Retina (tissue), 1 donor: Measurements from ENCODE around the gene WDR7.
A peak's percentile ranks its signal among the peaks of the same experiment; 100 is the strongest.

Experiments
- DNase-seq: peaks from one replicate; pipeline ENCODE4 v3.0.0-alpha.2; 2016

WDR7 gene

DNA sequence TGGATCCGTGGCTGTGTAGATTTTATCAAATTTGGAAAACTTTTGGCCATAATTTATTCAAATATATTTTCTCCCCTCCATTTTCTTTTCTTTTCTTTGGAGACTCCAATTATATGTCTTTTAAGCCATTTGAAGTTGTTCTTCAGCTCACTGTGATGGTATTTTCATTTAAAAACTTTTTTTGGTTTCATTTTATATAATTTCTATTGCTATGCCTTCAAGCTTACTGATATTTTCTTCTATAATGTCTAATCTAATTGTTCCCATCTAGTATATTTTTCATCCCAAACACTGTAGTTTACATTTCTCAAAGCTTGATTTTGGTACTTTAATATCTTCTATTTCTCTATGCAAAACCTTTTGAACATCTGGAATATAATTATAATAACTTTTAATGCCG lies 72.5 kb downstream of the WDR7 start:
- no peak for DNase-seq

DNA sequence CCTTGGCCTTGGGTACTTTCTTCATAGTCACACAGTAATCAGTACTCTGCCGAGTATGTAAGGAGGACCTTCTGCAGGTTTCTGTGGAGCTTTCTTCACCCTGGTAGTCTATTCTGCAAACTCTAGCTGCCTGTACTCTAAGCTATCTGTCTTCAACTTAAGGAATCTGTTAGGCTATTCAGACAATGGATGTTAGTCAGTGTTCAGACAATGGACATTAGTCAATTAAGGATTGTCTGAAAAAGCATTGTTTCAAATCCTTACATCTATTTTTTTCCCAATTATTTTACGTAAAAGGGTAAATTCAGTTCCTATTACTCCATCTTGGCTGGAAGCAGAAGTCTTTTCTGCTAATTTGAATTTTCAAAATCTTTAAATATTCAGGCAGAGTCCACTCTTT lies 75.7 kb downstream of the WDR7 start:
- no peak for DNase-seq

DNA sequence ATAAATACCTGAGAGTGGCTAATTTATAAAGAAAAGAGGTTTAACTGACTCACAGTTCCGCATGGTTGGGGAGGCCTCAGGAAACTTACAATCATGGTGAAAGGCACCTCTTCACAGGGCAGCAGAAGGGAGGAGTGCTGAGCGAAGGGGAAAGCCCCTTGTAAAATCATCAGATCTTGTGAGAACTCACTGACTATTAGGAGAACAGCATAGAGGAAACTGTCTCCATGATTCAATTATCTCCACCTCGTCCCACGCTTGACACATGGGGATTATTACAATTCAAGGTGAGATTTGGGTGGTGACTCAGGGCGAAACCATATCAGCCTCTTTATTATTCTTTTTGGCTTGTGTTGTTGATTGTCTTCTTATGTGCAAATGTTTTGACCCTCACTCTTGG lies 76.2 kb downstream of the WDR7 start:
- no peak for DNase-seq

DNA sequence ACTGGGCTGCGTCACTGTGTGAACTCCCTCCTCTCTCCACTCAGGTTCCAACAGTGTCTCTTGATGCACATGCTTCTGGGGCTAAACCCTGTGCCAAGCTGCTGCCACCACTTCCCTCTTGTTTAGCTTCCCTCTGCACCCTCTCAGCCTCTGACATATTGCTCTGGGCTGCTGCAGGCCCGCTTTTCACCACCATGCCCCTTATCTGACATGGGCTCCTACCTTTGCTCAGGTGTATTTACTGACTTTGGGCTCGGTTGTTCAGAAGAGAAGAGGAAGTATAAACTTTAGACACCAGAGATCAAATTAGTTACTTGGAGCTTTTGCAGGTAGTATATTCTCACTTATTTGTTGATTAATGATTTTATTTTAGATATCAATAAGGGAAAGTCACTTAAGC lies 77.6 kb downstream of the WDR7 start:
- DNase-seq, result no peak

DNA sequence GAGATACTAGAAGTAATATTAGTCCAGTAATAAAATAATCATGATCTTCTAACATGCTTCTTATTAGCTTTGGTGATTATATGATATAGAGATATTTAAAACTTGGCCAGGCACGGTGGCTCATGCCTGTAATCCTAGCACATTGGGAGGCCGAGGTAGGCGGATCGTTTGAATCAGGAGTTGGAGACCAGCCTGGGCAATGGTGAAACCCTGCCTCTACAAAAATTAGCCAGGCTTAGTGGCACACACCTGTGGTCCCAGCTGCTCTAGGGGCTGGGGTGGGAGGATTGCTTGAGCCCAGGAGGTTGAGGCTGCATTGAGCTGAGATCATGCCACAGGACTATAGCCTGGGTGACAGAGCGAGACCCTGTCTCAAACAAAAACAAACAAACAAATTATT lies 87.0 kb downstream of the WDR7 start:
- DNase-seq, result no peak

DNA sequence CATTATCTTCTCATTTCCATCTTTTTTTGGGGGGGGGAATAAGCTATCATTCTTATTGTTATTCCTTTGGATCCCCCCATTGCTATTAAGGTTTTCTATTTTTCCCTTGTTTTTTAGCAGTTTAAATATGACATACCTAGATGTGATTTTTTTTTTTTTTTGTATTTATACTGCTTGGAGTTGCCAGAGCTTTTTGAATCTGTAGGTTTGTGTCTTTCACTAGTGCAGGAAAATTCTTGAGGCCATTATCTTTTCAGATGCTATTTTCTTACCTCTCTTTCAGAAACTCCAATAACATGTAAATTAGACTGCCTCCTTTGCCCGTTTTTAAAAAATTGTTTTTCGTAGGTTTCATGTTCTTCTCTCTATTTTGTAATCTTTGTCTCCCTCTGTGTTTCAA lies 88.6 kb downstream of the WDR7 start:
- DNase-seq, result no peak

DNA sequence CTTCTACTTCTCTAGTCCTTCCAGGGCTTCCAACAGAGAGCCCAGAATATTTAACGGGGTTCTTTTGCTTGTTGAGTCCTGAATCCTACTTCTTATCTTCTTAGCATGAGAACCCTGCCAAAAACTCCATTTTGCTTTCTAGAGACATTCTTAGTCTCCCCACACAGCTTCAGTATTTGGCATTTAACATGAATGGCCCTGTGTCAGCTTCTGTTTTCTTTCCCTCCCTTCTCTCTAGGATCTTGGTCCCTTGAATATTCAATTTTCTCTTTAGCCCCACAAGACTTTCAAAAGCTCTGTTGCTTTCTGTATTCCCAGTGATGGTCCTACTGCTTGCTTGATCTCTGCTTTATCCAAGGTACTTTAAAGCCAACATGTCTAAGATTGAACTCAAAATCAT lies 89.5 kb downstream of the WDR7 start:
- DNase-seq, result no peak

DNA sequence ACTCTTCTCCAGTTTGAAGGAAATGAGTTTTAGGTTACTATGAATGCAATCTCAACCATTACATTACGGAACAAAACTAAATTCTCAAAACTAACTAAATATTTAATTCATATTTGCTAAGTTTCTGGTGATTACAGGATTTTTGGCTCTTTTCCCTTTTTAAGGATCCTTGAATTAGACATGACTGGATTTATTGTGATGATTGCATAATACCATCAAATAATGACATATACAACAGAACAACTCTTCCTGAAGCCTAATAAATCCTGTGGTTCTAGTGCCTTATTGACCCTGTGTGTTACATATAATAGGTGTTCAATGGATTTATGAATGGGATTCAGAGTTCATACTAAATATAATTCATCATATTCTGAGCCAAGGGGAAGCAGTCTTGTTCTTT lies 90.5 kb downstream of the WDR7 start:
- DNase-seq, result no peak

DNA sequence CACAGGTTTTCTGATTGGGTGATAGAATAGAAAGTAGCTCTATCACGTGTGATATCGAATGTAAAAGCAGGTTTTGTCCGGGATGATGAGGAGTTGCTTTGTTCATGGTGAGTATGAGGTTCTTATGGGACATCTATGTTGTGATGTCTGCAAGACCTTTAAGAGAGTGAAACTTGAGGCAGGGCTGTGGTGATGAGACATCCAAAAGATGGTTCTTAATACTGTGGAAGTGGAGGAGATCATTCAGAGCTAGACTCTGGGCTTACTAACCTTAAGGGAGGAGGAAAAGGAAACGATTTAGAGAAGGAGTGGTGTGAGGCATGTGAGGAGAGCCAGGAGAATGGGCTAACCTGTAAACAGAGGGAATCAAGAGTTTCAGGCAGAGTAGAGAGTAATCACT lies 92.0 kb downstream of the WDR7 start:
- no peak for DNase-seq

DNA sequence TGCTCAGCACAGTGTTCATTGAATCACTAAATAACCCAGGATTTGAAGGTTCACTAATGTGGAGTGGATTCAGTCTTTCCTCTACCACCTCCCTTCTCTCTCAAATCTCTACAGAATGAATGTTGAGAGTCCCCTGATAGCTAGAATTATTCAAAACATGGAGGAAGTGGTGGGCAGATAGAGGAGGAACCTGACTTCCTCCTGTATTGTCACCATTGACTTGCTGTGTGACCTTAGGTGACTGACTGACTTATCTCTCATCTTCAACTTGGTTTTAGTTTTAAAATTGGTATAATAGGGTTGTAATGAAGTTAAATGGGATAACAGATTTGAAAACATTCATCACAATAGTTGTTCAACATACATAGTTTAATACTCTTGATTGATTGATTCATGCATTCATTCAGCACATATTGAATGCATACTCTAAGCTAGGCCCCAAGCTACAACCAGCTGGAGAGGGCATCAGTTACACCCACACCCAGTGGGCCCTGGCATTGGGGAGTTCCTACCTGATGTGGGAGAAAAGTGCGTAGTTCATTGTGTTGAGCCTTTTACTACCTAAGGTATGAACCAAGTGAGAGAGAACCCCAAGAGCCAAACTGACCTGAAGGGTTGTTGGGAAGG lies 96.0 kb downstream of the WDR7 start:
- DNase-seq, result no peak

DNA sequence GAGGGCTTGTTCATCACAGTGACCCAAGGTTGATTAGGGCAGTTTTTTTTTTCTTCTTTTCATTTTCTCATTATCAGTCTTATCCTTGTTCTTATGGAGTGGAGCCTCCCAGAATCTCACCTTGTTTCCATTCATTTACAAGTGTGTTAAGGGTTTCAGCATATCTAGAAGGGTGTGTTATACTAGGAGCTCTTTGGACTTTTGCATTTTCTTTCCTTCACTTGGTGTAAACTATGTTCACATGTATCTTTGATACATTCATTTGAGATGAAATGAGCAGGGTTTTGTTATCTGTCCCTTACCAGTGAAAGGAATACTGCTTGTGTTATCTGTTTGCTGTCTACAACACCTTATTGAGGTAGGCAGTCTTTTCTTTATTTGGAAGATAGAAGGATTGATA lies 96.7 kb downstream of the WDR7 start:
- no peak for DNase-seq

DNA sequence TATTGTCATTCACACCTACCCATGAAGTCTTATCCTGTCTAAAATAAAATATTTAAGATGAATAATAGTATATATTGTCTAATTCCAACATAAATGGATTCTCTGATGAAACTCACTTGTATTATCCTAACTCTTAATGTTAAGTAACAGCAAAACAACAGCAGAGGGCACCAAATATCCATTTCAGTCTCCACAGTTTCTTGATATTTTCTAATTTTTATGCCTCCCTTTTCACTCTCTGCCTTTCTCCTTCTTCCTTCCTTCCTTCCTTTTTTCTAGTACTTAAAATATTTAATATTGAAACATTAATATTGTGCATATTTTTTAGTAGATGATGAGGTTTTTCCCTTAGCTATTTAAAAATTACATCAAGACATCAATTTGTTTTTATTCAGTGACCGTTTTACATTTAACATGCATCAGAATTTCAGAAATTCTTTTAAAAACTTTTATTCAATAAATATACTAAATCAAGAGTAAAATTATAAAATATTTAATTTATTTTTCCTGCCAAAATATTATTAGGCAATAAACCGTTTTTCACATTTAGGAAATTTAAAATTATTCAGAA lies 97.6 kb downstream of the WDR7 start:
- peak; percentile 8 for DNase-seq

DNA sequence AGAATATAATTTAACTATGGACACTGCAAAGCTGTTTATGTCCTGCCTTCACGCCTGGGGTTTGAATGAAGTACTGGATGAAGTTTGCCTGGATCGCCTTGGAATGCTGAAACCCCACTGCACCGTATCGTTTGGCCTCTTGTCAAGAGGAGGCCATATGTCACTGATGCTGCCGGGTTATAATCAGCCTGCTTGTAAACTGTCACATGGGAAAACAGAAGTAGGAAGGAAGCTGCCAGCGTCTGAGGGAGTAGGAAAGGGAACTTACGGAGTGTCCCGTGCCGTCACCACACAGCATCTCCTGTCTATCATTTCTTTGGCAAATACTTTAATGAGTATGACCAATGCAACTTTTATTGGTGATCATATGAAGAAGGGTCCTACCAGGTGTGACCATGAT lies 105.8 kb downstream of the WDR7 start:
- DNase-seq, result peak; percentile 23

DNA sequence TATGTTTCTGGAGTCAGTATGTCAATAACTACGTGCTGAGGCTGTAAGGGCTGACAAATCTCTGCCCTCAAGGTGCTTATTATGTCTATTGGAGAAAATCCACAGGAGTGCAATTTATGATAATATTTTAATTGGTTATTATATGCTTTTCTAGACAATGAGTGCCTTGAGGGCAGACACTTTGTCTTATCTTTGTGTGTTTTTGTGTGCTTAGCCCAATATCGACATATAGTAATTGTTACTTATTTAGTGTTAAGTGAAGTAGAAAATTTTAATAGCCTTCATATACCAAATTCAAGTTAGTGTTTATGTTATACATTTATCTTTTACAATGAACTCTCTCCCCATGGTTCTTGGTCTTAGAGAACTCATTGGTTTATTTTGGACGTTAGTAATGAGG lies 118.9 kb downstream of the WDR7 start:
- no peak for DNase-seq

DNA sequence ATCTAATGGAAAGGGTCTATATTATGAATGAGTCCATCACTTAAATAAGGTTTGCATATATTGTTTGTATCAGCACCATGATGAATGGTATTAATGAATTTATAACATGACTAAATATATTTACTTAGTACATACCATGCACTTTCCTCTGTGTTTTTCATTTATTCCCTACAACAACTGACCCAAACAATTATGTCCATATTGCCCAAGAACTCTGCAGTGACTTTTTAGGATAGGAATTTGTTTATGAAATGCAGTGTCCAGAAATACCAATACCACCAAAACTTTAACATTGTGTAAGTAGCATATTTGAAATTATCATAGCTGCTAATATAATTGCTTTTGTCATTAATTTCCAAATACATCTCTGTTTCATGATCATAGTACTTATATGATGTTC lies 119.7 kb downstream of the WDR7 start:
- DNase-seq, result no peak

DNA sequence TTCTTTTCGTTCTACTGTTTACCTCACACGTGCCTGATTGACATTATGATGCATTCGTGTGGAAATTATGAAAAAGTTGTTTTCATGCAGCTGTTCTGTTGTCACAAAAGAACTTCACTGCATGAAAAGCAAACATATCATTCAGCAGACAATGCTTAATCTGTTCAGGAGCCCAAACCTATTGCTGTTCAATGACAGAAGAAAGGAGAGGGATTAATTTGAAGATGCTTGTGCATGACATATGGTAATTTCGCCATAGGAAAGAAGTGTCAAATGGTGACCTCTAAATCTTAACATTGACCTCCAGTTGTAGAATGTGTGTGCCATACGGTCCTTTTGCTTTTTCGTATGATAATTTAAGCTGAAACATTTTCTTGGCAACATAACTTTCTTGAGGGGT lies 124.5 kb downstream of the WDR7 start:
- DNase-seq, result peak; percentile 21

DNA sequence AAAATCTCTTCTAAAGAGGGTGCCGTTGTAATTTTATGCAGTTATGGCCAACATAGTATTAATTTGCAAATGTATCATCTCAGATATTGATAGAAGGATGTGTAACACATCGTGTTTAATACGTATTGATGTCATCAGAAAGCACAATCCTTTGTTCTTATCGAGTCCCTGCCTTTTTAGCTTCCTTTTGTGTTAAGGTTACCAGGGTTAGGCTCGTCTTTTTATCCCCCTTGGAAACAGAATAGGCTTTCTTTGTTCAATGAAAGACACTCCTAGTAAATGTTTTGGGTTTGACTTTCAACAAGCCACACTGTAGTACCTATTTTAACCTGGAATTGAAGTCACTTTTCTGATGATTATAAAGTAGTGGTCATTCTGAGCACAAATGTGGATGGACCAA lies 136.2 kb downstream of the WDR7 start:
- DNase-seq, result no peak

DNA sequence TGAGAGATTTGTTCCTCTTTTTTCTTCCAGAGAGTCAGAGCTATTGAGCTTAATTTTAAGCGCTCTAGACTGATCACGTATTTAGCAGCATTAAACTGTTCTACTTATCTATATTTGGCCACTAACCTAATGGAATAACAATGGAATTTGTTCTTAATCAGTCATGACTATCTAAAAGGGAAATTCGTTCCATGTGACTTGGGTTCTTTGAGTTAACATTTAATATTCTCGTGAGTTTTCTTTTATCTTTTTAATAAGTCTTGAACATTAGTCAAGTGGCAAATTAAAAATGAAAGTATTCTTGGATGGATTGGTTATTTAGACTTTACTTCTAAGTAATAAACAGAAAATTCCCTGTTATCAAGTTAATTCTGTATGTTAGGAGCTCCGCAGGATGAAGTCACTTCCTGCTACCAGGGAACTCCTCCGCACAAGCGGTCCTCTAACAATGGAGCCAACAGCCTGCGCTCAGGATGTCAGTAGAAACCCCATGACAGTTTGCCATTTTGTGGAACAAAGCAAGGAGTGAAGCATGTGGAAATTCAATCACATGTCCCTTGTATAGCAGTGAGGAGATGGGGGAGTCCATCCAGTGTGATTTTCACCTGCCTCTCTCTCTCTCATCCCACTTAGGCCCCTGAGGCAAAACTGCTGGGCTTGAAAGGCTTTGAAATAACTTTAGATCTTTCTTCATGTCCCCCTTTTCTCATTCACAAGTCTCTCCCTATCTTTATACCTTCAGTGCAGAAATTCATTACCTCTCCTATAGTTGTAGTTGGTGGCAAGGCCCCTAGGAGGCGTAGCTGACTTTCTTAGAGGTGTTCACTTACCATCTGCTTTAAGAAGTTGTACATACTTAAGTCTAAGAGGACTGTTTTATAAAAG lies 138.1 kb downstream of the WDR7 start:
- DNase-seq, result no peak

DNA sequence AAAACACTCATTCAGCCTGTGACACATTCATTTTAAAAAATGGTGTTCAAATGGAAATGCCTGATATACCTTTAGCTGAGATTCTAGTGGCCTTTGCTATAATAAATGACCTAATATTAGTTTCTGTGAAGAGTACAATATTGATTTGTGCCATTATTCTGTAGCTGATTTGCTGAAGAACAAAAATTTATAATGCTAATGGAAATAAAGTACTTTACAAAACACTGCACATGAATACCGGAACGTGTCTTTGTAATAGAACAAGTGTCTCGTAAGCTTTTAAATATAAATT lies 138.7 kb downstream of the WDR7 start:
- no peak for DNase-seq

DNA sequence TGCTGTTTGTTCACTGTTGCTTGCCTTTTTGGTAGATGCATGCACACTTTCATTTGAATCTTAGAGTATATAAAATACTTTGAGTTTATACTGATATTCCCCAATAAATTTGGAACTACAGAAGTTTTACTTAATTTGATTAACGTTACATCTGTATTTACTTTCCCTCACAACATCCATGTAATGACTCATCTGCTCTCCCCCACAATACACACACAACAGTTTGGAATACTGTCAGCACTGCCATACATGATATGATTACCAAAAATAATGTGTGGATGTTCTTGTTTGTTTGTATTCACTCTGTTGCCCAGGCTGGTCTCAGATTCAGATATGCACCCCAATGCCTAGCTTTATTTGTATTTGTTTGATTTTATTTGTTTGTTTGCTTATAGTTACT lies 144.2 kb downstream of the WDR7 start:
- no peak for DNase-seq

DNA sequence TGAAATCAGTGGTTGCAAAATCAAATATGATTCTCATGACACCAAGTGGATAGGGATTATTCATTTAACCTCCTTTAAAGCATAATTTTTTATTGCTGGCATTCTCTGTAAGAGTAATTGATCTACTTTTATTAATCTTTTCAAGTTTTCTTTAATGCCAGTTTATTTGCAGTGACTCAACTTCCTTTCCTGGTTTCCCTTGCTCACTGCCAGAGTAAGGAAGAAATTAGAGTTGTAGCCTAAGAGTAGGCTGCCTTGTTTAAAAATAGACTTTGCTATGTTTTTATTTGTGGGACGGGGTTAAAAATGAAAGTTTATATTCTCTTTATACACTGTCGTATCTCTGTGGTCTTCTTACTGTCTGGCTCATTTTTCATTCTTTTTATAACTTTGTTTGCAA lies 148.6 kb downstream of the WDR7 start:
- DNase-seq, result no peak

DNA sequence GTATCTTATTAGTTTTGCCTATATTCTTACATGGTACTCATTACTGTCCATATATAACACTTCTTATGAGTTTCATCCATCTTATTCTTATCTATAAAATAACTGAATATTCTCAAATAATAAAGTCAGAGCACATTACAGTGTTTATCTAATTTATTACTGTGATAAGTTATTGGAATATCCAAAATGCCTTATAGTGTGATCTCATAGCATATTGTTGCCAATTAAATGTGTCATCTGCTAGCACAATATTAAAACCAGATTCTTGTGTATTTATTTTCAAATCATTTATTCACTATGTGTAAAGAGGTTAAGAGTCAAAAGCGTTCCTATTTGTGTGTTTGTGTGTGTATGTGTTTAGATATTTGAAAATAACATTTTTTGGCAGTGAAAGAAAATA lies 151.9 kb downstream of the WDR7 start:
- DNase-seq, result no peak

DNA sequence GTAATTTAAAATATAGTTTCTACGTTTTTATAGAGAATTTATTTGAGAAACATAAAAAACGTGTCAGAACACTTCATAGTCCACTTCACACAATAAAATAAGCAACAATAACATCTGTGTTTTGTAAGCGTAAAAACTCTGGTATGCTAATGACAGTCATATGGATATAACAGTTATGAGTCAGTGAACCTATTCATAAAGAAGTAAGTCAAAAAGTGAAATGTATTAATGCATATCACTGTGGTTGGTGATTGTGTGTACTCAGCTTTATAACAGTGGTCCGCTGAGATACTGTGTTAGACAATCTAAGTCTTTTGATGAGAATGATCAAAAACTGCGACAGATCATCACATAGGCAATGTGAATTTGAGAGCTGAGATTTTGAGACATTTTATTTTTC lies 153.2 kb downstream of the WDR7 start:
- no peak for DNase-seq

DNA sequence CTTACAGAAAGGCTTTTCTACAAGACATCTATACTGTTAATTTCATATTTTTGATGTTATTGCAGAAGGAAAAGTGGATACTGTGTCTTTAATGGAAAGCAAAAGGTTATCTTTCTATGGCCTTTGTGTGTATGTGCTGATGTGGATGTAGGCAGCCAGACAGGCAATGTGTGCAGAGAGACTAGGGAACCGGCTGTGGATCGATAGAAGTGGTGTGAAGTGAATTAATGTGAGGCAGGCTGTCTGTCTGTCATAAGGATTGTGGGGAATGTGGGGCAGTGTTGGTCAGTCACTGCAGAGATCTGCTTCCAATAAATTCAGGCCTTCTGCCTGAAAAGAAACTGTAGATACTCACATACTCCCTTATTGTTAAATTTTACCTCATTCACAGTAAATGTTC lies 156.7 kb downstream of the WDR7 start:
- DNase-seq, result peak; percentile 32

DNA sequence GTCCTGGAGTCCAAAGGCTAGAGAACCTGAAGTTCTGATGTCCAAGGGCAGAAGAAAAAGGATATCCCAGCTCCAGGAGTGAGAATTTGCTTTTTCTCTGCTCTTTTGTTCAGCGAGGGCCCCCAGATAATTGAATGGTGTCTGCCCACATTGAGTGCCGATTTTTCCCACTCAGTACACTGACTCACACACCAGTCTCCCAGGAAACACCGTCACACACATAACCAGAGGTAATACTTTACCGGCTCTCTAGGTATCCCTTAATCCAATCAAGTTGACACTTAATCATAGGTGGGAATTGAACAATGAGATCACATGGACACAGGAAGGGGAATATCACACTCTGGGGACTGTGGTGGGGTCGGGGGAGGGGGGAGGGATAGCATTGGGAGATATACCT lies 161.5 kb downstream of the WDR7 start:
- DNase-seq, result no peak
